GM12872 (cell line): ENCODE results near the gene MAGI1.

Experiments
- TF ChIP-seq, protein P1 (sequence below): IDR thresholded peaks from 3 replicates; pipeline ENCODE4 v1.5.1; 2011; ENCODE audit warnings: low read depth, mild to moderate bottlenecking, low read length, moderate library complexity; ENCODE audit not compliant: insufficient read depth

MAGI1 gene

DNA sequence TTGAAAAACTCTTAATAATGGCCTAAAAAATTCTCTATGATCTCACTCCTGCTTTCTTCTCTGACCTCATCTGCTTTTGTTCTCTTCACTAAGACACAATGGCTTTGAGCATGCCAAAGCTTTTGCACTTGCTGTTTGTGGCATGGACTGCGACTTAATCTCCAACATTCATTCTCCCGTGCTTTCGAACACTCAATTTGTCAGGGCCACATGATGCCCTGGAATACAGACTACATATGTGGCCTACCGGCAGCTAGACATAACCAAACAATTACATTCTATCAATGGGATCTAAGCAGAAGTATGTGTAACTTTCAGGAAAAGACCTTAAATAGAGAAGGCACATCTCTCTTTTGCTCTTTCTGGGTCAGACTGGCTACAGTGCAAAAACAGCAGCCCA lies 506.5 kb downstream of the MAGI1 start:
- TF ChIP-seq, protein P1, sequence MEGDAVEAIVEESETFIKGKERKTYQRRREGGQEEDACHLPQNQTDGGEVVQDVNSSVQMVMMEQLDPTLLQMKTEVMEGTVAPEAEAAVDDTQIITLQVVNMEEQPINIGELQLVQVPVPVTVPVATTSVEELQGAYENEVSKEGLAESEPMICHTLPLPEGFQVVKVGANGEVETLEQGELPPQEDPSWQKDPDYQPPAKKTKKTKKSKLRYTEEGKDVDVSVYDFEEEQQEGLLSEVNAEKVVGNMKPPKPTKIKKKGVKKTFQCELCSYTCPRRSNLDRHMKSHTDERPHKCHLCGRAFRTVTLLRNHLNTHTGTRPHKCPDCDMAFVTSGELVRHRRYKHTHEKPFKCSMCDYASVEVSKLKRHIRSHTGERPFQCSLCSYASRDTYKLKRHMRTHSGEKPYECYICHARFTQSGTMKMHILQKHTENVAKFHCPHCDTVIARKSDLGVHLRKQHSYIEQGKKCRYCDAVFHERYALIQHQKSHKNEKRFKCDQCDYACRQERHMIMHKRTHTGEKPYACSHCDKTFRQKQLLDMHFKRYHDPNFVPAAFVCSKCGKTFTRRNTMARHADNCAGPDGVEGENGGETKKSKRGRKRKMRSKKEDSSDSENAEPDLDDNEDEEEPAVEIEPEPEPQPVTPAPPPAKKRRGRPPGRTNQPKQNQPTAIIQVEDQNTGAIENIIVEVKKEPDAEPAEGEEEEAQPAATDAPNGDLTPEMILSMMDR = no peak

DNA sequence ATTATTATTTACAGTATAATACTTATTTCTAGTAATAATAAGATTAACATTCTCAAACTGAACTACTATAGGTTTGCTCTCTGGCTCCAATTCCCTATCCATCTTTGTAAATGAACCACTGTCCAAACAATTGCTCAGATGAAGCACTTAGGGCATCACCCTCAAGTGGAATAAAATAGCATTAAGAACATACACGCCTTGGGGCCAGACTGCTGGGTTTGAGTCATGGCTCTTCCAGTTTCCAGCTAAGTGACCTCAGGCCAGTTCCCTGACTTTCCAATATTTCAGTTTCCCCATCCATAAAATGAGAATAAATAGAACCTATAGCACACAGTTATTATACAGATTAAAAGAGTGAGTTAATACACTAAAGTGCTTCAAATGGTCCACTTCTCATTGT lies 507.2 kb downstream of the MAGI1 start:
- TF ChIP-seq, protein P1 = no peak

DNA sequence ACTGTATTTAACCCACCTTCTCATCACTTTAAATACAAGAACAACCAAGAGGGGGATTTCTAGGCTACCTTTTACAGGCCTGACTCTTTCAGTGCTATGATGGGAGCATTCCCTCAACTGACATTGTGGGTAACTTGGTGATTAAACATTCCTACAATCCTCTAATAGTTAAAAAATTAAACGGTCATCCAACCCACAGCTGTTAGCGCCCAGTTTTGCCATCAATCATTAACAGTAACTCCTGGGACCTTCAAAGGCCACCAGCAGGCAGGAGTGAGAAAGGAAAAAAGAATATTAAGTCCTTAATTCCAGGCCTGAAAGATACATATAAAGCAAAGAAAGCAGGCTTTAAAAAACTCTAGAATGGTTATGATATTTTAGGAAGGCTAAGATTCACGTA lies 512.1 kb downstream of the MAGI1 start:
- TF ChIP-seq, protein P1 = no peak

DNA sequence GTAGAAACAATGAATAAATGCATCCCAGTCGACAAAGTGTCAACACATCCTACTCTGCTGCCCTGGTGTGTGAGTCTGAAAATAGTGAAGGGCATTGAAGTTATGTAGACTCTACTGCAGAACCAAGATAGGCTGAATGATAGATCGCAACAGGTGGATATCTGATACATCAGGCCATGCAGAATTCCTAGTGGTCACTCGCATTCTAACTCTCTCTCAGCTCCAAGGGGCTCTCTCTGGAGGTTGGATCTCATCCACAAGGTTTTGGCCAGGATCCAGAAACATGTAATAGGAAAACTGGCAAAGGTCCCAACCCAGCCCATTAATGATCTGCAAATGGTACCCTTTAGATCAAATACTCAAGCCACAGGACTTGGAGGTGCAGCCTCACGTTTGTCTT lies 514.1 kb downstream of the MAGI1 start:
- TF ChIP-seq, protein P1 = no peak

DNA sequence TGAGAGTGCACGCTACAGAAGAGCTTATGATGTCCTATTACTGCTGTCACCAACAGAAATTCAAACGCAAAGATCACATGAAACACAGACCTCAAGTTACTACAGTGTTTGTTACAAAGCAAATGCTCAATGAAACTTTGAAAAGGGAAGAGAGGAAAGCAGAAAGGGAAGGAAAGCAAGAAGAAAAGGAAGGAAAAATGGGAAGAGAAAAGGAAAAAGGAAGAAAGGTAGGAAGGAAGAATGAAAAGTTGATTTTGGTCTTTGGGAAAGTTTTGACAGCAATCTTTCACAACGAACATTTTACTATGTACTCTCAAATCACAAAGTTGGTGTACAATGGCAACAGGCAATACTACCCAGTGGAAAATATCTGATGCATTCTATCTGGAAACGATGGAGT lies 514.8 kb downstream of the MAGI1 start:
- TF ChIP-seq, protein P1 = no peak

DNA sequence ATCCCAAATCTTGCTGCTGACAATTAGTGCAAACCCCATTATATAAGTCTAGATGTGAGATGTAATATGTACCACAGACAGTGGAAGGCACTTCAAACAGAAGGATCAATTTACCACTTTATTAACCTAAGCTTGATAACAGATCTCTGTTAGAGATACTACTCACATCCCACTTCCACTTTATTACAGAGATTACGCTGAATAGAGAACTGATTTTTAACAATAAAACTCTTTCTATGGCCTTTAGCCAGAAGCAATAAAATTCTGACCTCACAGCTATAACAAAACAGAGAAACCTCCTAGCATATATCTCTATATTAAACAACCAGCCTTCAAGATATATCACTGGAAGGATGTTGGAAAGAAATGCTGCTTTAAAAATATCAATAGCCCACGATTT lies 517.7 kb downstream of the MAGI1 start:
- TF ChIP-seq, protein P1 = no peak

DNA sequence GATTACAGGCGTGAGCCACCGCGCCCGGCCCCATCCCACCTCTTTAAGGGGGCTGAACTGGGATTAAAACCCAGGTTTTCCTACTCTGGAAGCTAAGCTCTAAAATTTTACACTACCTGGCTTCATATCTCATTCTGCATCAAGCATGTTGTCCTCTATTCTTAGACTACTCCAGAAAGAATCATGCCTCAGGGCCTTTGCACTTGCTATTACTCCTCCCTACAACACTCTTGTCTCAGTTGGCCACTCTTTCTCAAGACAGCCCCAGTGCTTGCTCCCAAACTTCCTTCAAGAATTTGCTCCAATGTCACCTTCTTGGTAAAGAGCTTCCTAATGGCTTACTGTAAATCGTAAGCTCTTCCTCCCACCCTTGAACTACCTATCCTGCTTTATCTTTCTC lies 521.7 kb downstream of the MAGI1 start:
- TF ChIP-seq, protein P1 = no peak
